ENCODE results near the gene CP. TPM values are rescaled to one million over a fixed set of nuclear protein-coding genes. Genes with fewer than 3 reads are reported as not detected.

Gene CP
- total RNA-seq, 1 donor from 2014 or later, result 48.9 TPM

DNA sequence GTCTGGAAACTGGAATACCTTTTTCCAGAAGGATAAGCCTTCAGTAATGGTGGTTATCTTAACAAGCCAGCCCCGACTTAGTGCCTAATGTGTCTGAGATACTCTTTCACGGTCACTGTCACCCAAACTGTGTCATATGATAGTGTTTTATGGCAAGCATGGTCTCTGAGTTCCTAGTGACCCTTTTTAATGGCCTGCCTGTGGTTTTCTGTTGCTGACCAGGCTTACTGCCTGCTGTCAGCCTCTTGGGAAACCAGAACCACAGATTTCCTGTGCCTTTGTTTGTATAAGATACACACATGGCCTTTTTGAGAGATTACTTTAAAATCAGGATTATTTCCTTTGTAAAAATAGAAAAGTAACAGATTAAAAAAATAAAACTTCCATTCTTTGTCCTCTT lies 69.8 kb downstream of the CP start:
- peaks cover 92% of the 10 kb centered on the region for H3K36me3 ChIP-seq
- ATAC-seq (peak in 1 of 2 donors; percentile 50), DNase-seq (no peak)
- H3K27ac ChIP-seq, result no peak overlapping the region
- H3K27me3 ChIP-seq (ENCODE audit: low read depth), result no peaks in the 10 kb centered on the region
- TF ChIP-seq, protein P1, sequence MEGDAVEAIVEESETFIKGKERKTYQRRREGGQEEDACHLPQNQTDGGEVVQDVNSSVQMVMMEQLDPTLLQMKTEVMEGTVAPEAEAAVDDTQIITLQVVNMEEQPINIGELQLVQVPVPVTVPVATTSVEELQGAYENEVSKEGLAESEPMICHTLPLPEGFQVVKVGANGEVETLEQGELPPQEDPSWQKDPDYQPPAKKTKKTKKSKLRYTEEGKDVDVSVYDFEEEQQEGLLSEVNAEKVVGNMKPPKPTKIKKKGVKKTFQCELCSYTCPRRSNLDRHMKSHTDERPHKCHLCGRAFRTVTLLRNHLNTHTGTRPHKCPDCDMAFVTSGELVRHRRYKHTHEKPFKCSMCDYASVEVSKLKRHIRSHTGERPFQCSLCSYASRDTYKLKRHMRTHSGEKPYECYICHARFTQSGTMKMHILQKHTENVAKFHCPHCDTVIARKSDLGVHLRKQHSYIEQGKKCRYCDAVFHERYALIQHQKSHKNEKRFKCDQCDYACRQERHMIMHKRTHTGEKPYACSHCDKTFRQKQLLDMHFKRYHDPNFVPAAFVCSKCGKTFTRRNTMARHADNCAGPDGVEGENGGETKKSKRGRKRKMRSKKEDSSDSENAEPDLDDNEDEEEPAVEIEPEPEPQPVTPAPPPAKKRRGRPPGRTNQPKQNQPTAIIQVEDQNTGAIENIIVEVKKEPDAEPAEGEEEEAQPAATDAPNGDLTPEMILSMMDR (IDR thresholded peaks at IDR 0.05), result no peak
- intact Hi-C loops (cut with DNase I), result no loop called here
- peaks cover 15% of the 10 kb centered on the region for H3K4me1 ChIP-seq
- H3K9me3 ChIP-seq, result no peaks in the 10 kb centered on the region
- H3K4me3 ChIP-seq, result no peak overlapping the region

DNA sequence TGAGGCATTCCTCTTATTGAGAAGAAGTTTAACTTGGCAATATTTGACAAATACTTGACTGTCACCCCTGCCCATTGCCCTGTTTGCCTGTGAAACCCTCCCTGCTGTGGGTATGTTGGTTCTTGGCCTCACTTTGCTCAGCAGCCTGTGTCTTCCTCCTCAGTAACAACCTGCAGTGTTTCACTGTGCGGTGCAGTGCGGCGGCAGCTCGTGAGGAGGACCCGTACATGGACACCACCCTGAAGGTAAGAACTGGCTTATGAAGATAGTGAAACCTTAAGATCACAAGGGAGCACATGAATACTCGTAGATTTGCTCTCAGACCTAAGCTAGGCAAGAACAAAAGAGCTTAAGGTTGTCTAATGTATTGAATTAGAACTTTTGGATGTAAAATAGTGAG lies 71.2 kb downstream of the CP start:
- intact Hi-C loops (cut with DNase I), result no loop called here
- Histone ChIP-seq H3K36me3 (peaks cover 81% of the 10 kb centered on the region), H3K27me3 (ENCODE audit: low read depth) (no peaks in the 10 kb centered on the region), H3K27ac (no peak overlapping the region), H3K4me1 (peaks cover 15% of the 10 kb centered on the region), H3K4me3 (no peak overlapping the region), H3K9me3 (no peaks in the 10 kb centered on the region)
- DNase-seq (no peak), ATAC-seq (no peak)
- TF ChIP-seq, protein P1 (IDR thresholded peaks at IDR 0.05), result no peak

DNA sequence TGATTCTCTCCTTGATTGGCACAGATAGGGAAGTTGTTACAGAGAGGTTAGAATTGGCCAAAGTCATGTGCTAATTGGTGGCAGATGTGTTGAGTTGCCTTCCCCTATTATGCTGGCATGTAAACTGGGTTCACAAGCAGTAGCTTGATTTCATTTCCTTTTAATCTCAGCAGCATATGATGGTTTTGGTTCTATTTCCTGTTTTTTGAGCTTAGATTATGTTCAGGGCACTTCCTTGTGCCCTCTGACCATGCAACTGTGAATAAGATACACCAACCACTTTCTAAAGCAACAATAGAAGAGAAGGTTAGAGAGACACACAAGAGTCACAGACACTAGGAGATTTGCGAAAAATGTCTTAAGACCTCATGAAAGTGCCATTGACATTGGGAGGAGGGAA lies 75.7 kb downstream of the CP start:
- peaks cover 68% of the 10 kb centered on the region for H3K36me3 ChIP-seq
- no peak overlapping the region for H3K4me3 ChIP-seq
- H3K9me3 ChIP-seq, result no peaks in the 10 kb centered on the region
- DNase-seq (no peak), ATAC-seq (peak; percentile 72 to 88)
- intact Hi-C loops (cut with DNase I), result no loop called here
- H3K27me3 ChIP-seq (ENCODE audit: low read depth), result no peaks in the 10 kb centered on the region
- H3K27ac ChIP-seq, result no peak overlapping the region
- TF ChIP-seq, protein P1 (IDR thresholded peaks at IDR 0.05), result no peak
- H3K4me1 ChIP-seq, result no peaks in the 10 kb centered on the region

DNA sequence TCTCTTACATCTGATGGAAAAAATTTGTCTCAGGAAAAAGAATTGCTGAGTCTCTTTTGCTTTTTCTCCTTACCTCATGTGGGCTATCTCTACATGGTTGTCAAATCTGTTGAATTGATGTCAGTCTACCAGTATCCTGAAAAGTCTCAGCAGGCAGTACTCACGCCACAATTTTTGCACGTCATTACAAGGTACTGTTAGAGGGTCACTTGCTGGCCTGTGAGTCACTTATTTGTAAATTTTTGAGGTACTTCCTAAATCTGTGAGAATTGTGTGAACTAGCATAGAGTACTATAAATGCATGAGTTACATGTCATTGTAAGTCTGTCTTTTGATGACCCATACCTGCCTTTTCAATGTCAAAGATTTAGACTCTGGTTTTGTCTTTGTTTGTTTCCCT lies 76.3 kb downstream of the CP start:
- H3K27ac ChIP-seq, result no peak overlapping the region
- ATAC-seq (peak; percentile 44 to 76), DNase-seq (no peak)
- TF ChIP-seq, protein P1 (IDR thresholded peaks at IDR 0.05), result no peak
- H3K9me3 ChIP-seq, result no peaks in the 10 kb centered on the region
- no peaks in the 10 kb centered on the region for H3K4me1 ChIP-seq
- intact Hi-C loops (cut with DNase I), result no loop called here
- no peak overlapping the region for H3K4me3 ChIP-seq
- no peaks in the 10 kb centered on the region for H3K27me3 ChIP-seq (ENCODE audit: low read depth)
- H3K36me3 ChIP-seq, result peaks cover 64% of the 10 kb centered on the region

DNA sequence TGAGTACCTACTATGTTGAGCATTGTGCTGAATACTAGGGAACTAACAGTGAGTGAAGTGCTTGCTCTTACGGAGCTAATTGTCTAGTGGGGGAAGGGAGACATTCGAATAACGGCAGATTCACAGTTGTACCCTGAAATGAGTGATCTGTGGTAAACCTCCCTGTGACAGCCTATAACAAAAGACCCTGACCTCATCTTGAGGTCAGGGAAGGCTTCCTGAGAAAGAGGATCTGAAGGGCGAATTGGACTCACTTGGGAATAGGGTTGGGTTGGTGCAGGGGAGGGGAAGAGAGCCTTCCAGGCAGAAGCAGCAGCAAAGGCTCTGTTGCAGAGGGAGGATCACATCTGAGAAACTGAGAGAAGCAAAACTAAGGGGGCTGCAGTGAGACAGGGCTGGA lies 78.9 kb downstream of the CP start:
- DNase-seq, result no peak
- intact Hi-C loops (cut with DNase I), result no loop called here
- H3K36me3 ChIP-seq, result peaks cover 39% of the 10 kb centered on the region
- no peaks in the 10 kb centered on the region for H3K4me1 ChIP-seq
- TF ChIP-seq, protein P1 (IDR thresholded peaks at IDR 0.05), result no peak
- no peak overlapping the region for H3K4me3 ChIP-seq
- no peak for ATAC-seq
- no peak overlapping the region for H3K27ac ChIP-seq
- no peaks in the 10 kb centered on the region for H3K27me3 ChIP-seq (ENCODE audit: low read depth)
- no peaks in the 10 kb centered on the region for H3K9me3 ChIP-seq

DNA sequence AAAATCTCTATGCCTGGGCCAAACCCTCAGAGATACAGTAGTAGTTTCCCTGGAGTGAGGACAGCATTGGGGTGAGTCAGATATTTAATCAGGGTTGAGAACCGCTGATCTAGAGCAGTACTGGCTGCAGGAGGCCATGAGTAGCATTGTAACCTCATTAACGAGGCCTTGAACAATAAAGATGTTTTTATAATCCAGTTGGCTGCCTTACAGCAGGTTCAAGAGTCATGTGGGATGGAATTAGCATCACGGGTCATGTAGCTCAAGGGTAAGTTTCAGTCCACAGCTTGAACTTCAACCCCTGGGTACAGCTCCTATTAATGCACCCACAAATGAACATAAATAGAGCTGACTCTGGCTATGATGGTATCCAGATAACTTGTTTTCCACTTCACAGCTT lies 87.1 kb downstream of the CP start:
- no peaks in the 10 kb centered on the region for H3K36me3 ChIP-seq
- H3K4me3 ChIP-seq, result no peak overlapping the region
- no peaks in the 10 kb centered on the region for H3K9me3 ChIP-seq
- intact Hi-C loops (cut with DNase I), result no loop called here
- DNase-seq, result no peak
- no peak for ATAC-seq
- no peak overlapping the region for H3K27ac ChIP-seq
- H3K4me1 ChIP-seq, result peaks cover 25% of the 10 kb centered on the region
- no peaks in the 10 kb centered on the region for H3K27me3 ChIP-seq (ENCODE audit: low read depth)
- TF ChIP-seq, protein P1 (IDR thresholded peaks at IDR 0.05), result no peak

Data from lower lobe of right lung (tissue), 2 donors.